Retinal pigment epithelial cell (primary cell): ENCODE results near the gene ZSWIM7.
A peak's percentile ranks its signal among the peaks of the same experiment; 100 is the strongest.

Experiments
- DNase-seq: peaks from one replicate; pipeline ENCODE4 v3.0.0-alpha.2; 2010; ENCODE audit warnings: low read depth
- H3K4me3 ChIP-seq: 2 replicates; pipeline ENCODE4 v1.5.1; 2011; ENCODE audit warnings: mild to moderate bottlenecking, low read length, control low read depth, moderate library complexity
- CTCF ChIP-seq: conservative IDR thresholded peaks from 2 replicates; pipeline ENCODE4 v1.5.1; 2011; ENCODE audit warnings: low read depth, low read length, control low read depth, inconsistent platforms

The ZSWIM7 gene

GRCh38 chr17:15957608-15958307 lies 41.7 kb downstream of the ZSWIM7 start:
- H3K4me3 ChIP-seq: no peak overlapping the region
- no peak for DNase-seq
- TF ChIP-seq CTCF: no peak

GRCh38 chr17:15957206-15957605 lies 42.3 kb downstream of the ZSWIM7 start:
- no peak for TF ChIP-seq CTCF
- DNase-seq: no peak
- H3K4me3 ChIP-seq: no peak overlapping the region

- no peak for DNase-seq
- TF ChIP-seq CTCF: no peak
- H3K4me3 ChIP-seq: no peak overlapping the region
These were observed 43.5 kb downstream of the ZSWIM7 start for GRCh38 chr17:15955793-15956541.

GRCh38 chr17:15954222-15954621 lies 45.3 kb downstream of the ZSWIM7 start:
- peak; percentile 97 for DNase-seq
- no peak overlapping the region for H3K4me3 ChIP-seq
- no peak for TF ChIP-seq CTCF

GRCh38 chr17:15952916-15953790 lies 46.4 kb downstream of the ZSWIM7 start:
- DNase-seq: no peak
- no peak overlapping the region for H3K4me3 ChIP-seq
- TF ChIP-seq CTCF: no peak

GRCh38 chr17:15952048-15952532 lies 47.4 kb downstream of the ZSWIM7 start:
- H3K4me3 ChIP-seq: no peak overlapping the region
- no peak for TF ChIP-seq CTCF
- DNase-seq: no peak
